GM13976 (cell line): ENCODE measurements around the gene KLK2.
A peak's percentile ranks its signal among the peaks of the same experiment; 100 is the strongest.
"Not testable (repeated sequence)": the region's sequence is repeated elsewhere in the genome, so short reads cannot be mapped to it uniquely, and the experiment has no call there.

ENCODE experiments used
- DNase-seq: peaks from one replicate; pipeline ENCODE4 v3.0.0; 2012; ENCODE audit warnings: low spot score
- CTCF ChIP-seq: IDR thresholded peaks from 2 replicates; pipeline ENCODE4 v1.5.1; 2012; ENCODE audit warnings: borderline replicate concordance, mild to moderate bottlenecking; ENCODE audit not compliant: insufficient read depth; ENCODE audit errors: extremely low read depth, missing control alignments, control extremely low read depth
- in situ Hi-C: fragments of 300-500 bp; cut with MboI; formaldehyde crosslinking; loops from one replicate; pipeline ENCODE4 v1.12.0; 2022; ENCODE audit warnings: low sequenced_read_pairs, mixed read lengths, inconsistent platforms; ENCODE audit not compliant: unreplicated experiment

Gene KLK2

DNA sequence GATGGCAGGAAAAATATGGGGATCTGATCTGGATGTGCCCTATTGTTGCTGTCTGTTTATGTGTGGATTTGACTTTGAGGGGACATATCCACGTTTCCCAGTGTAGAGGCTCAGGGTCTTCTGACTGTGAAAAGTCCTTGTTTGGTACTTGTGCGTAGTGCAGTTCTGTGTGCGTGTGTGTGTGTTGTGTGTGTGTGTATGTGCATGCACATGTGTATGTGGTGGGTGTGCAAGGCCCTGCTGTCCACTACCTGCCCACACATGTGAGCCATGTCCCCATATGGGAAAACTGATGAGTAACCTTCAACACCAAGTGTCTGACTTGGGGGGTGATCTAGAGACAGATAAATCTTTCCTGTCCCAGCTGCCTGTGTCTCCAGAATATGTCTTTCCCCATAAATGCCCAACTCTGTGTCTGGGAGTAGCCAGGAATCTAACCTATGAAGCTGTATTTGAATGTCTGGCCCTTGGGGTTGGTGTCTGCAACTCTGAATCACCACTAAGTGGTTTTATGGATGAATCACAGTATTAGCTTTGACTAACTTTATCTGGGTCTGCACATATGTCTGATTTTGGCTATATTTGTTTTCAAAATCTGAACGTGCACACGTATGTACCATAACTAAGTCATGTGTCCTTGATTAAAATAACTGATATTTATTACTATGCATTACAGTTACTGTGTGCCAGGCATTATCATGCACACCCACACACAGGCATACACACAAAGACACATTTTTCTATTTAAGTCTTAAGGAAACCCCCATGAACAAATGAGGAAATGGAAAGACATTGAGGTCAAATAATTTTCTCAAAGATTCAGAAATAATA lies 17.4 kb downstream of the KLK2 start:
- TF ChIP-seq CTCF = no peak
- in situ Hi-C loops = no loop called here
- no peak for DNase-seq

DNA sequence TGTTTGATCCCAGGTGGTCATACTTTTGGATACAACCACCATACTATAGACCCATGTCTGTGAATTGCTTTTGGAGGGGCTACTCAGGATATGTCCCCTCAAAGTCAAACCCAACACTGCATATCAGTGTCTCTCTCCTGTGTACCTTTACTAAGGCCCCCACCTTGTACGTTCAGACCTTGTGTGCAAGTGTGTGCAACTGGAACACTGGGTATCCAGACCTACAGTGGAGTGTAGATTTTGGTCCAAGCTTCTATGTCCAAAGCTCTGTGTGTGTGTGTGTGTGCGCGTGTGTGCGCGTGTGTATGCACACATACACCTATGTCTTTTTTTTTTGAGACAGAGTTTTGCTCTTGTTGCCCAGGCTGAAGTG lies 18.0 kb downstream of the KLK2 start:
- TF ChIP-seq CTCF = no peak
- in situ Hi-C loops = no loop called here
- no peak for DNase-seq

- in situ Hi-C loops = no loop called here
Measured at GRCh38 chr19:50893047-50893736, 20.0 kb downstream of the KLK2 start.

GRCh38 chr19:50894478-50895356 lies 21.5 kb downstream of the KLK2 start:
- in situ Hi-C loops = no loop called here
- TF ChIP-seq CTCF = no peak
- no peak for DNase-seq

More at GRCh38 chr19:50893047-50893736, 20.0 kb downstream of the KLK2 start:
- TF ChIP-seq CTCF = no peak
- DNase-seq = no peak

GRCh38 chr19:50896089-50896590 lies 22.9 kb downstream of the KLK2 start:
- DNase-seq, in situ Hi-C loops: not testable (repeated sequence)

GRCh38 chr19:50896591-50897190 lies 23.5 kb downstream of the KLK2 start:
- in situ Hi-C loops = no loop called here
- TF ChIP-seq CTCF = no peak
- DNase-seq = peak; percentile 86
